Stimulated activated CD4-positive, alpha-beta T cell treated with anti-CD3 and anti-CD28 coated beads, Interleukin-1b, Interleukin-23, amount 100 ng/mL, for 24 hours (primary cell): ENCODE results near the gene TNMD.

Source experiments
- DNase-seq, 4 experiments: peaks; one replicate each; pipeline ENCODE4 v3.0.0-alpha.2; 2020; ENCODE audit warnings: low read depth in 4 of 4, low spot score in 1 of 4

TNMD gene

DNA sequence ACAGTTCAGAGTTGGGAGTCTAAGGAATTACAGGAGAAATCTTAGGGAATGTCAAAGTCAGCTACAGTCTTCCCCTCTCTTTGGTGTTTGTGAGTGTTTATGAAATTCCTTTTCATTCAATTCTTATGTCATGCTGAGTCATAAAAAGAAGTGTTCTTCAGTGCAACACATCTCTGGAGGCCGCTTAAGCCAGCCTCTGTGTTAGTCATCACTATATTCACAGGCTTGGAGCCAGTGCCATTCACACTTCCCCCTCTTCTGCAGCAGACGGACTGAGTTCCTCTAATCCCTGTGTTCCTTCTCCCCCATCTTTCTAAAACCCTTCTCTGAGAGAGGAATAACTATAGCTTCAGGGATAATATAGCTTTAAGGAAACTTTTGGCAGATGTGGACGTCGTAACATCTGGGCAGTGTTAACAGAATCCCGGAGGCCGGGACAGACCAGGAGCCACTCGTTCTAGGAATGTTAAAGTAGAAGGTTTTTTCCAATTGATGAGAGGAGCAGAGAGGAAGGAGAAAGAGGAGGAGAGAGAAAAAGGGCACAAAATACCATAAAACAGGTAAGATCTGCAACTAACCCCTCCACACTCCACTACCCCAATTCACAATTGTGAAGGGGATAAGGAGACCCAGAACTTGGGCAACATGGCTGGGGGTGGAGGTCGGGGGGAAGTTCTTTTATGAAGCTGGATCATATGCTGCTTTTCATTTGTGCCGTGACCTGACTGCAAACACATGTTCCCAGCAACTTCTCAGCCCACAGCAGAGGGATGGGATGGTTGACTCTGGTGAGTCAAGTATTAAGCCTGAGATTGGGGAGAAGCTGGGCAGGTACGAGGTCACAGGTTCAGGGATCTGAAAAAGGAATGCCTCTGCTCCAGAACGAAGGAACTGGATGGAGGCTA lies 59.5 kb downstream of the TNMD start, which contains the start of gene SRPX2:
Gene SRPX2, plus strand, starts transcription at position 244 of the 905 bp plus-strand sequence. CDS start 2,124 bp downstream, outside the sequence.
- no peak for DNase-seq

DNA sequence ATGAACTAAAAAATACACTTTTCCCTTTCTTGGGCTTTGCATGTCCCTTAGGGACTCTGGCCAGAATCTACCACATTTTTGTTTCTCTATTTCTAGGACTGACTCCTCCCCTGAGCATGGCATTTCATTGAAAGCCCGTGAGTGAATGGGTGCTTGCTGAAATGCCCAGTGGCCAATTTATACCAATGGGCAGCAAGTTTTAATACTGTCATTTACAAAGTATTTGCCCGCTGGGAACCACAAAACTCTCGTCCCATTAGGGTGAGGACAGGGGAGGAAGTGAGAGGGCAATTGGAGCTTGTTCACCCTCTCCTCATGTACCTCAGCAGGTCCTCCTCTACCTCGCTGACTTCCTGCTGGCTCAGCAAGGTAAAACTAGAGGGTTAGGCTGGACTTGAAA lies 60.4 kb downstream of the TNMD start:
- DNase-seq = no peak

DNA sequence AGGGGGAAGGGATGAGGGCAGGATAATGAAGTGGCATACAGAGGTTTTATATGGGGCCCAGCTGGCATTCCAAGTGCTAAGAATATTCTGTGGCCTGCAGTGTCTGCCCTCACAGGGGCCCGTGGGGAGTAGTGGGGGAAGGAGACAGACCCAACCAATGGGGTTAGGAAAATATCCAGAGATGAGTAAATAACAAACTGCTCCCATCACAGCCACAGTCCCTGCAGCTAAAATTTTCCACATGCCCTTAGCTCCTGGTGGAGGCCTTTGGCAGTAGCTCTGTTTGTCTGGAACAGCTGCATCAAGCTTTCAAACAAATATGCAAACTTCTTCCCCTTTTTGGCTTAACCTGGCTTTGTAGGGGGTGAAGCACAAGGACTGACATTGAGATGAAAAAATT lies 62.4 kb downstream of the TNMD start:
- no peak for DNase-seq

DNA sequence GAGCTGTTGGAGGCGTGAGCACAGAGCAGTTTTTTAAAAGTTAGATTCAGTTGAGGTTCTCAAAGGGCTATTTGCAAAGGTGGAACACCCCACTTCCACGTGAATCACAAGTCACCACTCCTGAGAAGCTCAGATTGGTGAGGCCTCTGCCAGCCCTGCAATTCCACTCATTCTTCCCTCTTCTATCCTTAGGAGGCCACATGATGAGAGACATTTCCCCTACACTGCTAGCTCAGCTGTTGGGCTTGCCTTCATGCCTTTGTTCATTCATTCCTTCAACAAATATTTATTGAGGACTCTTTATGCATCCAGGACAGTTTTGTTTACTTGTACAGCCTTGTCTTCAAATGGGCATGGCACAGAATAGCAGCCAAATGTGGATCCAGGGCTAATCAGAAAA lies 63.0 kb downstream of the TNMD start:
- DNase-seq = no peak

DNA sequence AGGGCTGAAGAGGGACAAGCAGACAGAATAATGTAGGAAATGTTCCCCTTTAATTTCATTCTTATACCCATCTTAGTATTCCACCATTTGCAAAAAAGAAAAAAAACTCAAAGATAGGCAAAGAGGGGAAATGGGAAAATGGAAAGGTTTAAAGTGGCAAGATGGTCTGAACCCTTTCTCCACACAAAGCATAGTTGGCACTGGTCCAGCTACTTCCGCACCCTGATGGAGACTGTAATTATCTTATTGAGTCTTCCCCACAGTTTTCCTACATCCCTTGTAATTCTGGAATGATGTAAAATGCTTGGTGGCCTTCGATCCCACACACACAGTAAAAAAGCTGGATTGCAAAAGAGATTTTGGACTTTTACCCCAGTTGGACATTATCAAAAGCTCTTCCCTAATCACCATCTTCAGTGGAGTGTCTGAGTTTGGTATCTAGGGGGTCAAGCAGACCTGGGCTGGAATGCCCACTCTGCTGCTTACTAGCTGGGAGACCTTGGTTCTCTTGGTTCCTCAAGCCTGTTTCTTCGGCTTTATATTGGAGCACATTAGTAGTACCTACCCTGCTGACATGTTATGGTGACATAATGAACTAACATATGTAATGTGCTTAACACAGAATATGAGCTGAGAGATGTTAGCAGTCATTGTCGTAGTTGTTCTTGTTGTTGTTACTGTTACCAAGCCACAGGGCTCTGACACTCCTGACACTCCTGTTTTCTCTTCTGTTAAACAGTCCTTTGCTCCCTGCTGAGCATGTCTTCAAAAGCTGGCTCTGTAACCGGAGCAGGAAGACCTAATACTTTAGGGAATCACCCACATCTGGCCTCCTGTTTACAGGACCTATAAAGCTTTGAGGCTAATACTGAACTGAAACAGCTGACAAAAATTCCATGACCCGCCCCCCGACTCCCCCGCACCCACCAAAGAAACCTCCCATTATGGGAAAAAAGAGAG lies 64.0 kb downstream of the TNMD start:
- DNase-seq = no peak
